Glutamatergic neuron (in vitro differentiated cells): ENCODE results near the gene STARD4. TPM values are rescaled to one million over a fixed set of nuclear protein-coding genes. Genes with fewer than 3 reads are reported as not detected.

Experiments used
- DNase-seq: peaks from one replicate; pipeline ENCODE4 v3.0.0; 2022
- H3K27ac Mint-ChIP-seq: one replicate; pipeline ENCODE4 v1.8.0; 2020; ENCODE audit warnings: mild to moderate bottlenecking, mixed read lengths, inconsistent platforms; ENCODE audit not compliant: unreplicated experiment
- H3K27me3 Mint-ChIP-seq: one replicate; pipeline ENCODE4 v1.8.0; 2020; ENCODE audit warnings: mild to moderate bottlenecking, moderate library complexity, mixed read lengths, inconsistent platforms; ENCODE audit not compliant: unreplicated experiment
- H3K36me3 Mint-ChIP-seq: one replicate; pipeline ENCODE4 v1.8.0; 2020; ENCODE audit warnings: mild to moderate bottlenecking, mixed read lengths, inconsistent platforms; ENCODE audit not compliant: unreplicated experiment
- H3K4me1 Mint-ChIP-seq: one replicate; pipeline ENCODE4 v1.8.0; 2020; ENCODE audit warnings: mild to moderate bottlenecking, low read depth, mixed read lengths, inconsistent platforms; ENCODE audit not compliant: unreplicated experiment
- H3K4me3 Mint-ChIP-seq: one replicate; pipeline ENCODE4 v1.8.0; 2020; ENCODE audit warnings: mild to moderate bottlenecking, mixed read lengths, inconsistent platforms; ENCODE audit not compliant: unreplicated experiment
- H3K9me3 Mint-ChIP-seq: one replicate; pipeline ENCODE4 v1.8.0; 2020; ENCODE audit warnings: mild to moderate bottlenecking, moderate library complexity, mixed read lengths, inconsistent platforms; ENCODE audit not compliant: unreplicated experiment
- CTCF ChIP-seq: fragments of 200-600 bp; sonication (generic); IDR thresholded peaks from one replicate; pipeline ENCODE4 v1.5.0; 2021; ENCODE audit not compliant: partially characterized antibody, unreplicated experiment
- total RNA-seq: library from RNA; stranded (reverse); fragmentation: NEBNext Ultra II Directional; extraction: Animal tissue kit (Norgen Biotek cat#: 25700); gene quantifications from one replicate; pipeline ENCODE4 v1.2.1, GENCODE V29; 2021; ENCODE audit not compliant: unreplicated experiment

STARD4 gene
- total RNA-seq, 1 donor from 2014 or later, result 71.2 TPM

- no peak for DNase-seq
- Mint-ChIP-seq H3K36me3 (no peaks in the 10 kb centered on the region), H3K4me3 (no peak overlapping the region), H3K27ac (no peak overlapping the region), H3K4me1 (peaks cover 11% of the 10 kb centered on the region), H3K27me3 (peaks cover 1% of the 10 kb centered on the region), H3K9me3 (peaks cover 1% of the 10 kb centered on the region)
- TF ChIP-seq CTCF, result no peak
Observed at GRCh38 chr5:111478898-111479297, 33.4 kb downstream of the STARD4 start.

GRCh38 chr5:111478266-111478665 lies 34.1 kb downstream of the STARD4 start:
- Mint-ChIP-seq H3K36me3 (no peaks in the 10 kb centered on the region), H3K27me3 (peaks cover 1% of the 10 kb centered on the region), H3K4me1 (peaks cover 11% of the 10 kb centered on the region), H3K27ac (no peak overlapping the region), H3K4me3 (no peak overlapping the region), H3K9me3 (peaks cover 1% of the 10 kb centered on the region)
- peak; percentile 23 for TF ChIP-seq CTCF
- no peak for DNase-seq

- Mint-ChIP-seq H3K4me1 (peaks cover 5% of the 10 kb centered on the region), H3K27me3 (peaks cover 1% of the 10 kb centered on the region), H3K9me3 (peaks cover under 1% of the 10 kb centered on the region), H3K36me3 (peaks cover 3% of the 10 kb centered on the region), H3K4me3 (no peak overlapping the region), H3K27ac (no peak overlapping the region)
- no peak for TF ChIP-seq CTCF
- no peak for DNase-seq
Observed at GRCh38 chr5:111472579-111472978, 39.8 kb downstream of the STARD4 start.

- H3K9me3 Mint-ChIP-seq, result peaks cover 5% of the 10 kb centered on the region
- no peak for DNase-seq
- H3K36me3 Mint-ChIP-seq, result peaks cover 8% of the 10 kb centered on the region
- no peak overlapping the region for H3K27ac Mint-ChIP-seq
- peaks cover 1% of the 10 kb centered on the region for H3K27me3 Mint-ChIP-seq
- peaks cover 2% of the 10 kb centered on the region for H3K4me1 Mint-ChIP-seq
- no peak for TF ChIP-seq CTCF
- H3K4me3 Mint-ChIP-seq, result no peak overlapping the region
Observed at GRCh38 chr5:111472096-111472495, 40.2 kb downstream of the STARD4 start.

- no peaks in the 10 kb centered on the region for H3K27me3 Mint-ChIP-seq
- no peak for TF ChIP-seq CTCF
- peaks cover 9% of the 10 kb centered on the region for H3K9me3 Mint-ChIP-seq
- H3K4me3 Mint-ChIP-seq, result no peak overlapping the region
- no peak for DNase-seq
- H3K4me1 Mint-ChIP-seq, result no peaks in the 10 kb centered on the region
- H3K36me3 Mint-ChIP-seq, result peaks cover 28% of the 10 kb centered on the region
- H3K27ac Mint-ChIP-seq, result no peak overlapping the region
Observed at GRCh38 chr5:111469903-111470302, 42.4 kb downstream of the STARD4 start.
